ENCODE measurements around the gene FGF5.

DNA sequence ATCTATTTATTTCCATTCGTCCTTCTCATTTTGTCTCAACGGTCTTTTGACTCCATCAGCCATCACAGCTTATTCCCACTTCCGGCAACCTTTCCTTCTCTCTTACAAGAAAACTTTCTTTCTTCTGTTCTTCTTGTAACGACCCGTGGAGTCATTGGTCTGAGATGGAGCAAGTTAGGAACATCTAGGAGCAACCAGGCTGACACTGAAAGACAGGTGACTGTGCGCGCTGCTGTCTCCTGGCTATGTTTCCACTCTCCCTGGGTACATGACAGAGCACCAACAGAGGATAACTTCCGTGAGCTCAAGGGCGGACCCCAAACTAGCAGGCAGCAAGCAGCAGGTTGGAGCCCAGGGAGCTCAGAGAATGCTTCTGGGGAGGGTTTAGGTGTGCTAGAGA, 2.5 kb downstream of the FGF5 start:
- no peak for TF ChIP-seq GATAD2A (CRISPR knock-in tag; IDR thresholded peaks at IDR 0.05)
- TF ChIP-seq, protein P1, sequence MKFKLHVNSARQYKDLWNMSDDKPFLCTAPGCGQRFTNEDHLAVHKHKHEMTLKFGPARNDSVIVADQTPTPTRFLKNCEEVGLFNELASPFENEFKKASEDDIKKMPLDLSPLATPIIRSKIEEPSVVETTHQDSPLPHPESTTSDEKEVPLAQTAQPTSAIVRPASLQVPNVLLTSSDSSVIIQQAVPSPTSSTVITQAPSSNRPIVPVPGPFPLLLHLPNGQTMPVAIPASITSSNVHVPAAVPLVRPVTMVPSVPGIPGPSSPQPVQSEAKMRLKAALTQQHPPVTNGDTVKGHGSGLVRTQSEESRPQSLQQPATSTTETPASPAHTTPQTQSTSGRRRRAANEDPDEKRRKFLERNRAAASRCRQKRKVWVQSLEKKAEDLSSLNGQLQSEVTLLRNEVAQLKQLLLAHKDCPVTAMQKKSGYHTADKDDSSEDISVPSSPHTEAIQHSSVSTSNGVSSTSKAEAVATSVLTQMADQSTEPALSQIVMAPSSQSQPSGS (CRISPR knock-in tag; IDR thresholded peaks at IDR 0.05) = no peak
